ENCODE measurements around the gene SLC6A6. TPM values are rescaled to one million over a fixed set of nuclear protein-coding genes. Genes with fewer than 3 reads are reported as not detected.

The SLC6A6 gene
- total RNA-seq, 2 experiments from 2014 or later, result 43.4 to 48.8 TPM

- Mint-ChIP-seq H3K36me3 (ENCODE audit: low read depth) (peaks cover 15% of the 10 kb centered on the region), H3K27me3 (no peaks in the 10 kb centered on the region), H3K4me3 (no peak overlapping the region), H3K4me1 (ENCODE audit: low read depth) (peaks cover 94% of the 10 kb centered on the region), H3K9me3 (no peaks in the 10 kb centered on the region), H3K27ac (peak overlapping the region; percentile 94)
- TF ChIP-seq, protein P1, sequence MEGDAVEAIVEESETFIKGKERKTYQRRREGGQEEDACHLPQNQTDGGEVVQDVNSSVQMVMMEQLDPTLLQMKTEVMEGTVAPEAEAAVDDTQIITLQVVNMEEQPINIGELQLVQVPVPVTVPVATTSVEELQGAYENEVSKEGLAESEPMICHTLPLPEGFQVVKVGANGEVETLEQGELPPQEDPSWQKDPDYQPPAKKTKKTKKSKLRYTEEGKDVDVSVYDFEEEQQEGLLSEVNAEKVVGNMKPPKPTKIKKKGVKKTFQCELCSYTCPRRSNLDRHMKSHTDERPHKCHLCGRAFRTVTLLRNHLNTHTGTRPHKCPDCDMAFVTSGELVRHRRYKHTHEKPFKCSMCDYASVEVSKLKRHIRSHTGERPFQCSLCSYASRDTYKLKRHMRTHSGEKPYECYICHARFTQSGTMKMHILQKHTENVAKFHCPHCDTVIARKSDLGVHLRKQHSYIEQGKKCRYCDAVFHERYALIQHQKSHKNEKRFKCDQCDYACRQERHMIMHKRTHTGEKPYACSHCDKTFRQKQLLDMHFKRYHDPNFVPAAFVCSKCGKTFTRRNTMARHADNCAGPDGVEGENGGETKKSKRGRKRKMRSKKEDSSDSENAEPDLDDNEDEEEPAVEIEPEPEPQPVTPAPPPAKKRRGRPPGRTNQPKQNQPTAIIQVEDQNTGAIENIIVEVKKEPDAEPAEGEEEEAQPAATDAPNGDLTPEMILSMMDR (IDR thresholded peaks at IDR 0.05), result no peak
- CTCF ChIA-PET, result no interaction called here
- POLR2A ChIA-PET, result interaction anchor here (1.1 to 12.2 kb wide), 3 partner anchors 17 to 223 kb away, joined by 3 to 112 read pairs (median 13); partner anchors contain the start of genes CCDC174 and SLC6A6
- ATAC-seq (no peak), DNase-seq (no peak)
- intact Hi-C loops (cut with micrococcal nuclease), result no loop called here
These were observed 26.8 kb downstream of the SLC6A6 start for GRCh38 chr3:14429237-14429636.

- DNase-seq, result no peak
- intact Hi-C loops (cut with micrococcal nuclease), result no loop called here
- Mint-ChIP-seq H3K9me3 (no peaks in the 10 kb centered on the region), H3K4me3 (no peak overlapping the region), H3K27me3 (no peaks in the 10 kb centered on the region), H3K4me1 (ENCODE audit: low read depth) (peaks cover 94% of the 10 kb centered on the region), H3K27ac (peak overlapping the region; percentile 94), H3K36me3 (ENCODE audit: low read depth) (peaks cover 15% of the 10 kb centered on the region)
- CTCF ChIA-PET, result interaction anchor here (1.4 kb wide), 1 partner anchor 9 kb away, joined by 3 read pairs; no protein-coding TSS in a partner anchor
- ATAC-seq, result no peak
- TF ChIP-seq, protein P1 (IDR thresholded peaks at IDR 0.05), result no peak
- POLR2A ChIA-PET, result interaction anchor here (1.1 to 12.2 kb wide), 5 partner anchors 9 to 222 kb away, joined by 3 to 112 read pairs (median 4); partner anchors contain the start of genes CCDC174 and SLC6A6
These were observed 27.2 kb downstream of the SLC6A6 start for GRCh38 chr3:14429640-14430039.

DNA sequence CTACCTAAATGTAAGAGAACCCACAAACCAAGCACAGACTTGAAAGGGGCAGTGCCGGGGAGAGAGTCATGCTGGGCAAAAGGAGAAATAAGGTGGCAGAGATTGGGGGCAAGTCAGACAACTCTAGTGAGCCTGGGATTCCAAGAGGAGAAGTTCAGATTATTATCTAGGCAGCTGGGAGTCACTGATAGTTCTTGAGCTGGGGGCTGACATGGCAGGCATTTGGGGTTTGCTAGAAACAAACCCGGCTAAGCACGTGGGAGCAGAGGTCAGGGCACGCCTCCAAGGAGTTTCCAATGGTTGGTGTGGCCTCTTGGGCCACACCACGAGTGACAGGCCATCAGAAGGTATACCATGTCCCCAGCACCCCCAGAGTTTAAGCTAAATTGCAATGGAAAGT lies 27.6 kb downstream of the SLC6A6 start:
- intact Hi-C loops (cut with micrococcal nuclease), result no loop called here

GRCh38 chr3:14430706-14431451 lies 28.5 kb downstream of the SLC6A6 start:
- peak overlapping the region; percentile 65 for H3K4me3 Mint-ChIP-seq
- no peak for DNase-seq

More for the DNA sequence above, 27.6 kb downstream of the SLC6A6 start:
- POLR2A ChIA-PET, result interaction anchor here (1.1 to 12.2 kb wide), 5 partner anchors 9 to 251 kb away, joined by 3 to 112 read pairs (median 4); partner anchors contain the start of genes CCDC174, LSM3 and SLC6A6
- Mint-ChIP-seq H3K36me3 (ENCODE audit: low read depth) (peaks cover 15% of the 10 kb centered on the region), H3K9me3 (no peaks in the 10 kb centered on the region), H3K4me3 (no peak overlapping the region), H3K4me1 (ENCODE audit: low read depth) (peaks cover 94% of the 10 kb centered on the region), H3K27me3 (no peaks in the 10 kb centered on the region), H3K27ac (peak overlapping the region; percentile 94)
- TF ChIP-seq, protein P1 (IDR thresholded peaks at IDR 0.05), result no peak
- CTCF ChIA-PET, result interaction anchor here (1.0 to 1.4 kb wide), 2 partner anchors 9 to 12 kb away, joined by 3 read pairs; no protein-coding TSS in a partner anchor
- ATAC-seq (no peak), DNase-seq (no peak)

More at GRCh38 chr3:14430706-14431451, 28.5 kb downstream of the SLC6A6 start:
- no peak for ATAC-seq
- POLR2A ChIA-PET, result interaction anchor here (1.1 to 12.2 kb wide), 9 partner anchors 10 to 307 kb away, joined by 3 to 112 read pairs (median 5); partner anchors contain the start of genes CCDC174, LSM3 and SLC6A6
- Mint-ChIP-seq H3K9me3 (no peaks in the 10 kb centered on the region), H3K4me1 (ENCODE audit: low read depth) (peaks cover 94% of the 10 kb centered on the region), H3K27ac (peak overlapping the region; percentile 94), H3K36me3 (ENCODE audit: low read depth) (peaks cover 15% of the 10 kb centered on the region), H3K27me3 (no peaks in the 10 kb centered on the region)
- intact Hi-C loops (cut with micrococcal nuclease), result no loop called here
- TF ChIP-seq, protein P1 (IDR thresholded peaks at IDR 0.05), result no peak
- CTCF ChIA-PET, result interaction anchor here (0.9 to 1.5 kb wide), 5 partner anchors 10 to 31 kb away, joined by 3 to 7 read pairs (median 3); partner anchors contain the start of gene SLC6A6
